ENCODE results near the gene TAF13. TPM values are rescaled to one million over a fixed set of nuclear protein-coding genes. Genes with fewer than 3 reads are reported as not detected.
"Not testable (repeated sequence)": the region's sequence is repeated elsewhere in the genome, so short reads cannot be mapped to it uniquely, and the experiment has no call there.

TAF13 gene
- total RNA-seq, 1 donor from 2014 or later: 38.8 TPM

DNA sequence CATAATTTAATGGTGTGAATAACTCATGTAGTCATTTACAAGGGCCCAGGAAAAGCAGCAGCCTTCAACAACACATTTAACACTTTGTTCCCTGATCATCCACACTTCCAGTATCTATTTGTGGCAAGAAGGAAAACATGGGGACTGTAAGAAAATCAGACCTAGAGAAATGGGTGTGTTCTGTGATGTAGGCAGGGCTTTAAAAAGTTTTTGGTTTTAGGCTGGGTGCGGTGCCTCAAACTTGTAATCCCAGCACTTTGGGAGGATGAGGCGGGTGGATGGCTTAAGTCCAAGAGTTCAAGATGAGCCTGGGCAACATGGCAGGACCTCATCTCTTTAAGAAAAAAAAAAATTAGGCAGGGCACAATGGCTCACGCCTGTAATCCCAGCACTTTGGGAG, 19.7 kb downstream of the TAF13 start:
- Histone ChIP-seq H3K9me3 (no peaks in the 10 kb centered on the region), H3K36me3 (no peaks in the 10 kb centered on the region), H3K4me3 (no peak overlapping the region), H3K27ac (no peak overlapping the region), H3K27me3 (ENCODE audit: low read depth) (no peaks in the 10 kb centered on the region), H3K4me1 (no peaks in the 10 kb centered on the region)
- DNase-seq (no peak), ATAC-seq (no peak)
- intact Hi-C loops (cut with DNase I): no loop called here
- TF ChIP-seq, protein P1, sequence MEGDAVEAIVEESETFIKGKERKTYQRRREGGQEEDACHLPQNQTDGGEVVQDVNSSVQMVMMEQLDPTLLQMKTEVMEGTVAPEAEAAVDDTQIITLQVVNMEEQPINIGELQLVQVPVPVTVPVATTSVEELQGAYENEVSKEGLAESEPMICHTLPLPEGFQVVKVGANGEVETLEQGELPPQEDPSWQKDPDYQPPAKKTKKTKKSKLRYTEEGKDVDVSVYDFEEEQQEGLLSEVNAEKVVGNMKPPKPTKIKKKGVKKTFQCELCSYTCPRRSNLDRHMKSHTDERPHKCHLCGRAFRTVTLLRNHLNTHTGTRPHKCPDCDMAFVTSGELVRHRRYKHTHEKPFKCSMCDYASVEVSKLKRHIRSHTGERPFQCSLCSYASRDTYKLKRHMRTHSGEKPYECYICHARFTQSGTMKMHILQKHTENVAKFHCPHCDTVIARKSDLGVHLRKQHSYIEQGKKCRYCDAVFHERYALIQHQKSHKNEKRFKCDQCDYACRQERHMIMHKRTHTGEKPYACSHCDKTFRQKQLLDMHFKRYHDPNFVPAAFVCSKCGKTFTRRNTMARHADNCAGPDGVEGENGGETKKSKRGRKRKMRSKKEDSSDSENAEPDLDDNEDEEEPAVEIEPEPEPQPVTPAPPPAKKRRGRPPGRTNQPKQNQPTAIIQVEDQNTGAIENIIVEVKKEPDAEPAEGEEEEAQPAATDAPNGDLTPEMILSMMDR (IDR thresholded peaks at IDR 0.05): no peak

DNA sequence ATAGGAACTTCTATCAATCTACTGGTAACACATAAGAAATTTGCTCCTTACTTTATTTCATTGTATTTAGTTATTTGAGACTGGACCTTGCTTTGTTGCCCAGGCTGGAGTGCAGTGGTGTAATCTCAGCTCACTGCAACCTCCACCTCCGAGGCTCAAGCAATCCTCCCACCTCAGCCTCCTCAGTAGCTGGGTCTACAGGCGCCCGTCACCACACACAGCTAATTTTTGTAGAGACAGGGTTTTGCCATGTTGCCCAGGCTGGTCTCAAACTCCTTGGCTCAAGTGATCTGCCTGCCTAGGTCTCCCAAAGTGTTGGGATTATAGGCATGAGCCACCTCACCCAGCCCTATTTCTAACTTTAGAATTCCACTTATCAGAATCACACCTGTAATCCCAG, 23.7 kb downstream of the TAF13 start:
- intact Hi-C loops (cut with DNase I); H3K27me3 ChIP-seq (ENCODE audit: low read depth); H3K4me3 ChIP-seq; ATAC-seq; H3K27ac ChIP-seq; H3K36me3 ChIP-seq; H3K9me3 ChIP-seq; H3K4me1 ChIP-seq; DNase-seq: not testable (repeated sequence)

DNA sequence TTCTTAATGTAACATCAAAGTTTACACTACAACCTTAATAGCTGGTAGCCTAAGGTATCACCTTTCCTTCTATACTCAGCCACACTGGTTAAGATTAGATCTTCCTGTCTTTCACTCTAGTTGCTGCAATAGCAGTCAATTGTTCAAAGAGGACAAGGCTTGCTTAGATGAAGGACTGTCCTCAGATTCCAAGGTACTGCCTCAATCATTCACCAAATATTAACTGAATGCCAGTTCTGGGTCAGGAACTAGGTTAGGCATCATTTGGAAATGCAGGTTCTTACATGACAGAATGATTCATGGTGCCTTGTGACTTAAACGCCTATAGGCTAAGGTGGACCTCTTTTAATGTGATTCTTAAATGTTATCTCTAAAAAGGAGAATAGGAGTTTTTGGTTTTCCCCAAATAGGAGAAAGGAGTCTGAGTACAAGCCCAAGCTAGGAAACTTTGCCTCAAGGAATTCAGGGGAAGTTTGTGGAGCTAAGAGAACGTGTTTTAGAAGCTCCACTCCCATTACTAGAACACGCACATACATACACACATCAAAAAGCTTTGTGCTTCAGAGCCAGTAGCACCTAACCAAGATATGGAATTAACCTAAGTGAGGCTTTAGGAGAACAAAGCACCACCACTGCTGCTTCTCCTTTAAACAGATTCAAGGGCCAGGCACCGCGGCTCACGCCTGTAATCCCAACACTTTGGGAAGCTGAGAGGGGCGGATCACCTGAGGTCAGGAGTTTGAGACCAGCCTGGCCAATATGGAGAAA, 25.4 kb downstream of the TAF13 start:
- Histone ChIP-seq H3K9me3 (no peaks in the 10 kb centered on the region), H3K4me3 (no peak overlapping the region), H3K36me3 (no peaks in the 10 kb centered on the region), H3K4me1 (no peaks in the 10 kb centered on the region), H3K27ac (no peak overlapping the region), H3K27me3 (ENCODE audit: low read depth) (no peaks in the 10 kb centered on the region)
- ATAC-seq: no peak
- DNase-seq: no peak
- TF ChIP-seq, protein P1 (IDR thresholded peaks at IDR 0.05): no peak
- intact Hi-C loops (cut with DNase I): no loop called here

DNA sequence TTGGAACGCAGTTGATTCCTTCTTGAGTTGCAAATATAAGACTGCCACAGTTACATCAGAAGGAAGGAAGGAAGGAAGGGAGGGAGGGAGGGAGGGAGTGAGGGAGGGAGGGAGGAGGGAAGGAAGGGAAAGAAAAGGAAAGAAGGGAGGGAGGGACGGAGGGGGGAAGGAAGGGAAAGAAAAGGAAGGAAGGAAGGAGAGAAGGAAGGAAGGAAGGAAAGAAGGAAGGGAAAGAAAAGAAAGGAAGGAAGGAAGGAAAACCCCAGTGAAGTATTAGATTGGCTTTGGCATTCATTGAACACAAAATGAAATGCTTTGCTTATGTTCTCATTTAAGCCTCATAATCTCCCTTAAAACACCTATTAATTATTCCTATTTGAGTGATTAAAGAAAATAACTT, 27.5 kb downstream of the TAF13 start:
- Histone ChIP-seq H3K36me3 (no peaks in the 10 kb centered on the region), H3K27me3 (ENCODE audit: low read depth) (no peaks in the 10 kb centered on the region)

DNA sequence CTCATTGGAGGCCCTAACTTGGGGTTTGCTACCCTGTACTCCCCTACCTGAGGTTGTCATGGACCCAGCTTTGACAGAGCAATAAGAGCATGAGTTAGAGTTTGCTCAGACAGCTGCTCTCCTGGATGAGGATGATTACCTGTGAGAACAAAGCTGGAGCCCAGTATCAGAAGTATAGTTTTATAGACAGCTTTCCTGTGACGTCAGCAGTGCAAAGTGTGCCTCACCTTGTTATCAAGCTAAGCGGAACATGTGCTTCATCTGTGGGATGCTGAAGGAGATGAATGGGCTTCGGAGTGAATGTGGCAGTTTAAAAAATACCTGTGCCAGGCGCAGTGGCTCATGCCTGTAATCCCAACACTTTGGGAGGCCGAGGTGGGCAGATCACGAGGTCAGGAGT, 28.5 kb downstream of the TAF13 start:
- ATAC-seq: no peak
- Histone ChIP-seq H3K4me1 (no peaks in the 10 kb centered on the region), H3K27ac (no peak overlapping the region), H3K36me3 (no peaks in the 10 kb centered on the region), H3K9me3 (no peaks in the 10 kb centered on the region), H3K4me3 (no peak overlapping the region), H3K27me3 (ENCODE audit: low read depth) (no peaks in the 10 kb centered on the region)
- intact Hi-C loops (cut with DNase I): no loop called here
- no peak for DNase-seq
- TF ChIP-seq, protein P1 (IDR thresholded peaks at IDR 0.05): no peak

More for the DNA sequence above, 27.5 kb downstream of the TAF13 start:
- DNase-seq (no peak), ATAC-seq (no peak)
- H3K27ac ChIP-seq: no peak overlapping the region
- no peak overlapping the region for H3K4me3 ChIP-seq
- intact Hi-C loops (cut with DNase I): no loop called here
- TF ChIP-seq, protein P1 (IDR thresholded peaks at IDR 0.05): no peak
- no peaks in the 10 kb centered on the region for H3K4me1 ChIP-seq
- H3K9me3 ChIP-seq: no peaks in the 10 kb centered on the region

DNA sequence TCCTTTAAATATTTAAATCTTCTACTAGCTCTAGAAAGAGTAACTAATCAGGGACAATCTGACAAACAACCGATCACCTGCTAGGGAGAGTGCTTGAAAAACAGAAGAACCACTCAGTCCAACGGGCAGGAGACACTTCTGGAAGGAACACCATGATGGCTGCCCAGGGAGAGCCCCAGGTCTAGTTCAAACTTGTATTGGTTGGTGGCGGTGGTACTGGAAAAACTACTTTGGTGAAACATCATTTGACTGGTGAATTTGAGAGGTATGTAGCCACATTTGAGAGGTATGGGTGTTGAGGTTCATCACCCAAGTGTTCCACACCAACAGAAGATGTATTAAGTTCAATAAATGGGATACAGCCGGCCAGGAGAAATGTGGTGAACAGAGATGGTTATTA, 29.1 kb downstream of the TAF13 start:
- Histone ChIP-seq H3K4me3 (no peak overlapping the region), H3K27me3 (ENCODE audit: low read depth) (no peaks in the 10 kb centered on the region), H3K36me3 (no peaks in the 10 kb centered on the region), H3K4me1 (no peaks in the 10 kb centered on the region), H3K9me3 (no peaks in the 10 kb centered on the region), H3K27ac (no peak overlapping the region)
- no peak for ATAC-seq
- no peak for DNase-seq
- TF ChIP-seq, protein P1 (IDR thresholded peaks at IDR 0.05): no peak
- intact Hi-C loops (cut with DNase I): no loop called here
